ENCODE data around the gene SPRR2D.

- TF ChIP-seq CTCF (IDR thresholded peaks at IDR 0.05) (no peak), POLR2A (IDR thresholded peaks at IDR 0.05) (no peak)
Observed at GRCh38 chr1:153032073-153032472, 8.8 kb downstream of the SPRR2D start.

Data from ovary (tissue), 3 donors.